ENCODE data around the gene SYNPO.

SYNPO gene, protein sequence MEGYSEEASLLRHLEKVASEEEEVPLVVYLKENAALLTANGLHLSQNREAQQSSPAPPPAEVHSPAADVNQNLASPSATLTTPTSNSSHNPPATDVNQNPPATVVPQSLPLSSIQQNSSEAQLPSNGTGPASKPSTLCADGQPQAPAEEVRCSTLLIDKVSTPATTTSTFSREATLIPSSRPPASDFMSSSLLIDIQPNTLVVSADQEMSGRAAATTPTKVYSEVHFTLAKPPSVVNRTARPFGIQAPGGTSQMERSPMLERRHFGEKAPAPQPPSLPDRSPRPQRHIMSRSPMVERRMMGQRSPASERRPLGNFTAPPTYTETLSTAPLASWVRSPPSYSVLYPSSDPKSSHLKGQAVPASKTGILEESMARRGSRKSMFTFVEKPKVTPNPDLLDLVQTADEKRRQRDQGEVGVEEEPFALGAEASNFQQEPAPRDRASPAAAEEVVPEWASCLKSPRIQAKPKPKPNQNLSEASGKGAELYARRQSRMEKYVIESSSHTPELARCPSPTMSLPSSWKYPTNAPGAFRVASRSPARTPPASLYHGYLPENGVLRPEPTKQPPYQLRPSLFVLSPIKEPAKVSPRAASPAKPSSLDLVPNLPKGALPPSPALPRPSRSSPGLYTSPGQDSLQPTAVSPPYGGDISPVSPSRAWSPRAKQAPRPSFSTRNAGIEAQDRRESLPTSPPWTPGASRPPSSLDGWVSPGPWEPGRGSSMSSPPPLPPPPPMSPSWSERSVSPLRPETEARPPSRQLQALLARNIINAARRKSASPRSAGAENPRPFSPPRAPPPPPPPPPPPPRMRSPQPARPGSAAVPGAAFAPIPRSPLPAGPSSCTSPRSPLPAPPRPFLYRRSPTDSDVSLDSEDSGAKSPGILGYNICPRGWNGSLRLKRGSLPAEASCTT
- long read RNA-seq, donor 1, full-length matches to known transcripts, result 26 of 60 reads
- long read RNA-seq, donor 1, partial matches to known transcripts, result 27 of 60 reads
- long read RNA-seq, donor 1, other reads (novel, unspliced or antisense), result 7 of 60 reads
- long read RNA-seq, donor 2, full-length matches to known transcripts, result 24 of 74 reads
- long read RNA-seq, donor 2, partial matches to known transcripts, result 50 of 74 reads
- long read RNA-seq, donor 2, other reads (novel, unspliced or antisense), result 0 of 74 reads
- long read RNA-seq, donor 3, full-length matches to known transcripts, result 52 of 87 reads
- long read RNA-seq, donor 3, partial matches to known transcripts, result 29 of 87 reads
- long read RNA-seq, donor 3, other reads (novel, unspliced or antisense), result 6 of 87 reads
- long read RNA-seq, donor 4, full-length matches to known transcripts, result 68 of 117 reads
- long read RNA-seq, donor 4, partial matches to known transcripts, result 38 of 117 reads
- long read RNA-seq, donor 4, other reads (novel, unspliced or antisense), result 11 of 117 reads
- long read RNA-seq, donor 5, full-length matches to known transcripts, result 67 of 87 reads
- long read RNA-seq, donor 5, partial matches to known transcripts, result 13 of 87 reads
- long read RNA-seq, donor 5, other reads (novel, unspliced or antisense), result 7 of 87 reads
- long read RNA-seq, donor 6, full-length matches to known transcripts, result 81 of 149 reads
- long read RNA-seq, donor 6, partial matches to known transcripts, result 55 of 149 reads
- long read RNA-seq, donor 6, other reads (novel, unspliced or antisense), result 13 of 149 reads
- long read RNA-seq, donor 7, full-length matches to known transcripts, result 82 of 379 reads
- long read RNA-seq, donor 7, partial matches to known transcripts, result 274 of 379 reads
- long read RNA-seq, donor 7, other reads (novel, unspliced or antisense), result 23 of 379 reads
- long read RNA-seq, donor 8, full-length matches to known transcripts, result 57 of 87 reads
- long read RNA-seq, donor 8, partial matches to known transcripts, result 23 of 87 reads
- long read RNA-seq, donor 8, other reads (novel, unspliced or antisense), result 7 of 87 reads

GRCh38 chr5:150640311-150641005 lies at the start of gene SYNPO:
SYNPO (plus strand) TSS chr5:150640660; CDS start chr5:150648276, 7,616 bp downstream.
- no peak for DNase-seq

DNA sequence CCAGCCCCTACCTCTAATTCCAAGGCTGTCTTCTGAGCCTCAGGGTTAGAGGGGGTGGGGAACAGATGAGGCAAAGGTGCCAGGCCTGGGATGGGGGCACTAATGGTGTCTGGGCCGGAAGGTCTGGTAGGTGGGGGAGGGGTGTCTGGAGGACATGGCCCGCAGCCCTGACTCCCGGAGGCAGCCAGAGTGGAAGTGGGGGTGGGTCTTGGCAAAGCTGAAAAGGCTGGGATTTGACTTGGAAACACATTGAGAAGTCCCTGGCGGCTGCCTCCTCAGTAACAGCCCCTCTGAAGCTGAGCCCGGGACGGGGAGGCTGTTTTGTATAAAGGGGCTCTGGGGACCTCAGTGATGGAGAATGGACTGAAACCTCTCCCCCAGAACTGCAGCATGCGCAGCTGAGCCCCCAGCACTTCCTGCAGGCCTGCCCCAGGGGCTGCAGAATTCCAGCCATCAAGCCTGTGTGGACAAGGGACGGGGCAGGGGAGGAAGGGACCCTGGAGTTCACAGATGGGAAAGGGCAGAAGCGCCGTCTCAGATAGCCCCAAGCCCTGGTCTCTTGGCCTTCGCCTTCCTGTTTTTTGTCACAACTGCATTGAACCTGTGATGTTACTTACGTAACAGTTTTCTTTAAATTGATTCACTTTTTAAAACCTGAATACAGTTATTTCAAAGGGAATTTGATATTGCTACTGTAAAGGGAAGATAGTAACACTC lies 49.3 kb upstream of the SYNPO start:
- DNase-seq, result peak; percentile 53

- DNase-seq, result no peak
Measured at GRCh38 chr5:150593593-150593992, 46.9 kb upstream of the SYNPO start.

DNA sequence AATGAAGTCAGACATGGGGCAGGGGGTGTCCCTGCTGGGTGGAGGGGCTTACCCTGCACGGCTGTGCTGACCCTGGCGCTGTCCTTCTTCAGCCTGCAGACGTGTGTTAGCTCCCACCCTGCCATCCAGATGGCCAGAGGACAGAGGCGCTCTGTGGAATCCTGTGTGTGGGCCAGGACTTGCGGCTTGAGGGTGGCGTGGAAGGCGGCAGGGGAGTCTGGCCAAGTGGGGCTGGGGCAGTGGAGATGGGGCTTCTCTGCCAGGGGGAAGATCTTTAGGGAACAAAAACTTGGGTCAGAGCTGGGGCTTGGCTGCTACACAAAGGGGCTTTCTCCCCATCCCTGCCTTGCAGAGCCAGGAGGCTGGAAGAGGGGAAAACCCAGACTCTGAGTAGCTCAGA lies 46.5 kb upstream of the SYNPO start:
- no peak for DNase-seq

- no peak for DNase-seq
Measured at GRCh38 chr5:150595466-150596031, 44.9 kb upstream of the SYNPO start.

- no peak for DNase-seq
Measured at GRCh38 chr5:150596313-150596712, 44.1 kb upstream of the SYNPO start.

DNA sequence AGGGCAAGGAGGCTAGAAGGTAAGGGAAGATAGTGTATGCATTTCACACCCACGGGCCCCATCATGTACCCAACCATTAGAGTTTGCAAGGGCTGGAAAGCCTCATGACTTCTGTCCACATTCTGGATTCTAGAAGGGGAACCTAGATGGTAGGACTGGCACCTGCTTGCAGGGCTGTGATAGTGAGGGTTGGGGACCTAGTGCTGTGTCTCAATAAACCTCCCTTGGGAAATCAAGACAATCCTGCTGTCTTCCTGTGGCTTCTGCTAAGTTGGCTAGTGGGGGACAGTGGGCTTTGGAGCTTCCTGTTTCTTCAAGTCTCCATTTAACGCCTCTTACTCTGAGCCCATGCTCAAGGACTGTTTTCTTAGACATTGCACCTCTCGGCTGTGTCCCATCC lies 43.6 kb upstream of the SYNPO start:
- no peak for DNase-seq

DNA sequence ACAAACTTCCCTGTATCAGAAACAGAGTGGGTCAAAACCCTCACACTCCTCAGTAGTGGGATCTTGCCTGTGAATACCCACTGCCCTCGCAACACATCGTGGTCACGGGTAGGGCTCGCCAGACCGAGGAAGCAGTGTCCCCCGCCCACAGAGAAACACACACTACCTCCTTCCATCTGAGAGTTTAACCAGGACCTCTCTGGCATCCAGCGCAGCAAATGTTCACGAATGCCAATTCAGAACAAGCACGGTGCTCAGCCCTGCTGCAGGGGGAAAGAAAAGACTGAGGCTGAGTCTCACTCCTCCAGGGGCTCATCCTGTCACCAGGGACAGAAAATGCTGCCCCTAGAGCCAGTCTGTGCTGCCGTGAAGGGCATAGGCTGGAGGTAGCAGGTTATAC lies 42.5 kb upstream of the SYNPO start:
- DNase-seq, result no peak

DNA sequence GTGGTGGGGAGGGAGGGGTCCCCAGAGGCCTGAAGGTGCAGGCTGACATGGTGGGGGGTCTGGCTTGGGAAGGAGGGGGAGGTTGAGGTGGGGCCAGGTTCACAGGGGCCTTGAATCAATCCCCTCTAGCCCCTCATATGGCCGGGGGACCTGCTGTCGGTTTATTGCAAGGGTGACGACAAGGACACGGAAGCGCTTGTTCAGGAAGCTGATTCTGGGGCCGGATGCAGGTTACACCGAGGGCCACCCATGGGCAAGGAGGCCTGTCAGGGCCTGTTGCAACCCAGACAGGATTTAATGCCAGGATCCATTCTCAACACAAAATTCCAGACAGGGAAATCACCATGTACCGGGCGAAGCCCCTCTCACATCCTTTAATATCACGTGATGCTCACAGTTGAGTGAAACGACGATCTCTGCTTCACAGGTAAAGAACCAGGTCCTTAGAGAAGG lies 41.6 kb upstream of the SYNPO start:
- DNase-seq, result no peak

DNA sequence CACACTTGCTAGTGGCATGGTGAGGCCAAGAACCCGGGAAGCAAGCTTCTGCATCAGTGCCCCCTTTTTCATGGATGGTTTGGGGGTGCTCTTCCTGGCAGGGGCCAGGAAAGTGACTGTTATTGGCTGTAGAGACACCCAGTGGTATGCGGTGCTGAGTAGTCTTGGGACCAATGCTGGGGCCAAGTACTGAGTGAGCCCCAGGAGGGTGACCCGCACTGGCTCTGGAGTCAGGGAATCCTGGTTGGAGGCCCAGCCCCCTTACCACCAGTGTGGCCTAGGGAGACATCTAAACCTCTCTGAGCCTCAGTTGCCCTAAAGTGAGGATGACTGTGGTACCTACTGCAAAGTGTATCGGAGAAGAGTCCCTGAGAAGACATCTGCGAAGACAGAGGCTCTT lies 41.2 kb upstream of the SYNPO start:
- no peak for DNase-seq

DNA sequence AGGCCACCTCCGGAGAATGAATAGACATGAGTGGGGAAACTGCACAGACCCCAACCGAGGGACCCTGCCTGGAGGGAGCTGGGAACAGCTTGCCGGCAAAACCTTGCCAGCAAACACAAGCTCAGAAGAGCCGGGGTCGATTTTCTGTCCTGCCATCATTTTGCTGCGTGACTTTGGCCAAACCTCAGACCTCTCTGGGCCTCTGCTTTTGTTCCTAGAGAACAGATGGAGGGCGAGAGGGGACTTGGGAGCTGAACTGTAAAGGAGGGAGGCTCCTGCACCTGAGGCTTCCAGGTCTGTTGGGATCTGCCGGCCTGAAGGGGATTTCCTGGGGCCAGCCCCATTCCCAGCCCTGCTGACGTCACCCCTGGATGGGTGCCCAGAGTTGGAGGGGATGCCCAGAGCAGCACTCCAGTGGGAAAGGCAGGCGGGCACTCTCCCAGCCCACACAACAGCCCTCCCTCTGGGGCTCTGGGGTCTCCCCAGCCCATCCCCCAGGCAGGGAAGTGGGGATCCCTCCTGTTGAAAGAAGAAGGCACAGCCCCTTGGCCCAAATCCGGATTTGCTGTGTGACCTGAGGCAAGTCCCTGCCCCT lies 40.4 kb upstream of the SYNPO start:
- no peak for DNase-seq

- peak; percentile 58 for DNase-seq
Measured at GRCh38 chr5:150600616-150601490, 39.6 kb upstream of the SYNPO start.

DNA sequence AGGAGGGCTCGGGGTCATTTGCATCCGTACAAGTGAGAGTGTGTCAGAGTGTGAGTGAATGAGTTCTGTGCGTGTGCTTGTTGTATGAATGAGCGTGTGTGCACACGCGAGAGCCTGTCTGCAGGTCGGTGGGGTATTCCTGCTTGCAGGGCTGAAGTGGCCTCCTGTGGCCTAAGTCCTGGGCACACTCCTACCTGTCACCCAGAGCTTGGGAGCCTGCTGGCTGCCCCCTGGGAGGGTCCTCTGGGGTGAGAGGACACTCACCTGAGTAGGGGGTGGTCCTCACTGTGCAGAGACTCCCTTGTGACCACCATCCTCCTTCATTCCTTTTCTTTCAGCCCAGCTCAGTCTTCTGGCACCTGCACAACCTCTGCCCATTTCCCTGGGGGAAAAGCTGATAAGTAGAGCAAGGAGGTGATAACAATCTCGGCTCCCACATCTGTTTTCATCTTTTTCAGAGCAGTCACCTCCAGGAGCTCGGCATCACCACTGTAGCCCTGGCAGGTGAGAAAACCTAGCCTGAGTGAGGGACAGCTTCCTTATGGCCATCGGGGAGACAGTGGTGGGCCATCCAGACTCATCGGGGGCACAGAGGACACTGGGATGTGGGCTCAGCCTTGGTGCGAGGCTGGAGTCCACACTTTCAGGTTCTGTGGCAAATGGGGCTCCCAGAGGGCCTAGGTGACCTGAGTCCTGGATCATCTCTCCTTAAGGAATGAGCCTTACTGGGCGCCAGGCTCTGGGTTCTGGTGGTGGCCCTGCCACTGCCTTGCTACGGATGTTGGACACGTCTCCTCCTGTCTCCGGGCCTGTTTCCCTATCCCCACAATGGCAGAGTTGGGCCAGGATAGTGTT lies 38.7 kb upstream of the SYNPO start:
- DNase-seq, result no peak

DNA sequence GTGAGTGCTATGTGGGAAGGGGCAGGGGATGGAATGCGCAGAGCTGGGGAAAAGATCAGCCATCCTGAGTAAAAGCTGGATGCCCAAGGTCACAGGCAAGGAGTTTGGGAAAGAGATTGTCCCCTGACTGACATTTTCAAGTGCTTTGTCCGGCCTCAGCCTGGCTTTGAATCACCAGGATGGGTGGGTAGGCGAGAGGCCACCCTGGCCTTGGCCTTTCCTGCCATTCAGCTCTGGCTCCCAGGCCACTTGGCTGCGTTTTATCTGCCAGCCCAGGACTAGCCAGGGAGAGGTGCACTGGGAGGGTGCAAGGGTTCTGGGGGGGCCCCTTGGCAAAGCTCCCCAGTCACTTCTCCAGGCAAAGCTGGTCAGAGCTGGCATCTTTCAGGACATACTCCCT lies 37.4 kb upstream of the SYNPO start:
- DNase-seq, result no peak

- no peak for DNase-seq
Measured at GRCh38 chr5:150603491-150603890, 37.0 kb upstream of the SYNPO start.

- no peak for DNase-seq
Measured at GRCh38 chr5:150604010-150604409, 36.5 kb upstream of the SYNPO start.

All from right kidney (tissue), 9 donors.